GM23248 (cell line): ENCODE results near the gene PKD2. TPM values are rescaled to one million over a fixed set of nuclear protein-coding genes. Genes with fewer than 3 reads are reported as not detected.
A peak's percentile ranks its signal among the peaks of the same experiment; 100 is the strongest.

ENCODE experiments used
- DNase-seq: peaks from one replicate; pipeline ENCODE4 v3.0.0-alpha.2; 2015
- H2AFZ ChIP-seq: fragments of 200-600 bp; sonication (generic); 2 replicates; pipeline ENCODE4 v1.6.1; 2016; ENCODE audit warnings: antibody characterized with exemption
- H3F3A ChIP-seq: fragments of 200-600 bp; sonication (generic); 2 replicates; pipeline ENCODE4 v1.6.1; 2016; ENCODE audit warnings: mild to moderate bottlenecking, antibody characterized with exemption, mixed run types; ENCODE audit not compliant: insufficient read depth
- H3K27ac ChIP-seq: fragments of 200-600 bp; sonication (generic); 2 replicates; pipeline ENCODE4 v1.5.1; 2016; ENCODE audit warnings: mild to moderate bottlenecking
- H3K27me3 ChIP-seq: fragments of 200-600 bp; sonication (generic); replicated peaks from 2 replicates; pipeline ENCODE4 v1.6.1; 2016; ENCODE audit warnings: mild to moderate bottlenecking; ENCODE audit not compliant: insufficient read depth
- H3K36me3 ChIP-seq: fragments of 200-600 bp; sonication (generic); 2 replicates; pipeline ENCODE4 v1.6.1; 2016; ENCODE audit warnings: low read depth, mild to moderate bottlenecking
- H3K4me1 ChIP-seq: fragments of 200-600 bp; sonication (generic); 2 replicates; pipeline ENCODE4 v1.6.1; 2016; ENCODE audit warnings: mild to moderate bottlenecking; ENCODE audit not compliant: insufficient read depth
- H3K4me2 ChIP-seq: fragments of 200-600 bp; sonication (generic); one replicate; pipeline ENCODE4 v1.6.1; 2016; ENCODE audit warnings: mild to moderate bottlenecking; ENCODE audit not compliant: unreplicated experiment
- H3K4me3 ChIP-seq: fragments of 200-600 bp; sonication (generic); 2 replicates; pipeline ENCODE4 v1.5.1; 2016; ENCODE audit warnings: mild to moderate bottlenecking
- H3K79me2 ChIP-seq: fragments of 200-600 bp; sonication (generic); 2 replicates; pipeline ENCODE4 v1.6.1; 2016; ENCODE audit warnings: mild to moderate bottlenecking; ENCODE audit not compliant: insufficient read depth
- H3K9ac ChIP-seq: fragments of 200-600 bp; sonication (generic); 2 replicates; pipeline ENCODE4 v1.6.1; 2016; ENCODE audit warnings: mild to moderate bottlenecking
- H3K9me2 ChIP-seq: fragments of 200-600 bp; sonication (generic); 2 replicates; pipeline ENCODE4 v1.6.1; 2016; ENCODE audit warnings: mixed run types, mild to moderate bottlenecking, moderate library complexity; ENCODE audit not compliant: insufficient read depth
- H3K9me3 ChIP-seq: fragments of 200-600 bp; sonication (generic); one replicate; pipeline ENCODE4 v1.6.1; 2017; ENCODE audit warnings: low read depth
- H4K20me1 ChIP-seq: fragments of 200-600 bp; sonication (generic); 2 replicates; pipeline ENCODE4 v1.6.0; 2016; ENCODE audit not compliant: insufficient read depth
- EZH2 ChIP-seq: fragments of 200-600 bp; sonication (generic); IDR thresholded peaks from 2 replicates; pipeline ENCODE4 v1.6.1; 2018; ENCODE audit warnings: antibody characterized with exemption, mild to moderate bottlenecking; ENCODE audit not compliant: insufficient read depth, poor library complexity, severe bottlenecking
- EZH2phosphoT487 ChIP-seq: fragments of 200-600 bp; sonication (generic); IDR thresholded peaks from 2 replicates; pipeline ENCODE4 v1.6.1; 2018; ENCODE audit warnings: antibody characterized with exemption, moderate library complexity, mild to moderate bottlenecking, low read depth; ENCODE audit not compliant: insufficient read depth
- WGBS, 2 experiments: methylation state at CpG; one replicate each; pipeline ENCODE4 v1.1.6; 2015 to 2017; ENCODE audit warnings: low lambda C conversion rate in 2 of 2, low coverage in 1 of 2; ENCODE audit errors: missing lambda C conversion rate in 2 of 2; 5-methylcytosine and 5-hydroxymethylcytosine counted together
- in situ Hi-C: fragments of 300-500 bp; cut with MboI; formaldehyde crosslinking; loops from 2 replicates; pipeline ENCODE4 v1.15.0; 2020
- polyA plus RNA-seq: library from polyadenylated mRNA; unstranded; fragments of >200 nt; fragmentation: Nextera tagmentation; extraction: Ambion mirVana; gene quantifications from 2 replicates; pipeline ENCODE4 v1.2.1, GENCODE V29; 2016
- total RNA-seq: library from RNA; depleted of rRNA; stranded (reverse); fragments of >200 nt; shearing (Covaris generic); gene quantifications from 2 replicates; pipeline ENCODE4 v1.2.3, GENCODE V29; 2014

PKD2 gene
- total and polyA plus RNA-seq, 2 experiments from 2014 or later, result 35.0 to 125 TPM

DNA sequence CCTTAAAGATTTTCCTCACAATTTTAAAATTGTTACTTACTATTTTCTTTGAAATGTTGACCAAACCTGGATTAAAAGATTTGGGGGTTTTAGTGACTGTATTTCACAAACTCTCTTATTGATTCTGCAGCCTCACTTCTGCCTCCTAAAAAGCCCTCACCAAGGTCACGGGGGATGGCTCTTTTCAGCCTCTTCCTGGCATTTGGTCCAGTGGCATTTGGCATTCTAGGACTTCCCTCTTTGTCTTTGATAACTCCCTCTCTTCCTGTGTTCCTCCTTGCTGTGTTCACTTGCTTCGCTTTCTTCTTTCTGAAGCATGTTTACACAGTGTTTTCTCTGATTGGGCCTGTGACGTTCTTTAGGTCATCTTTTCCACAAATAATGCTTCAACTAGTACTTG, 21.5 kb downstream of the PKD2 start:
- 96 to 98% methylated on average over 3 of the region's 3 CpGs for WGBS, 2 experiments
- Histone ChIP-seq H3K9ac (no peak overlapping the region), H3K4me2 (peak overlapping the region; percentile 56)

DNA sequence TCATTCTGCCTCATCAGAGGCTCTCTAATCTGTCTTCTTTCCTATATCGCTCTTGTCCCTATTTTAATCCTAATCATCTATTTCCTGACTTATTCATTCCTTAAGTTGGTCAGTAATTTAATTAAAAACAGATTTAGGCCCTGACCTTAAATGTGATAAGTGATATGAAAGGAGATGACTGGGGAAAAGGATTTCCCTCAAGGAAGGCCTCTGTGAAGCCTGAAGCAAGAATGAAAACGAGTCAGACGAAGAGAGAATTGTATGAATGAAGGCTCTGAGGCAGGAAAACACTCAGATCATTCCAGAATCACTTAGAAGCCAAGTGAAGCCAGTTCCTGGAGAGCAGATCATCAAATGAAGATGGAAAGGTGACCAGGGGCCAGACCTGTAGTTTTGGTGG, 22.1 kb downstream of the PKD2 start:
- in situ Hi-C loops, result loop anchor here (25.0 kb wide), 1 partner anchor 483 kb away; the partner anchor contains the start of gene PYURF
- H3F3A ChIP-seq, result peaks cover 32% of the 10 kb centered on the region
- H3K27me3 ChIP-seq, result no peaks in the 10 kb centered on the region
- no peaks in the 10 kb centered on the region for H3K9me2 ChIP-seq
- H3K9ac ChIP-seq, result no peak overlapping the region
- no peaks in the 10 kb centered on the region for H3K9me3 ChIP-seq
- WGBS, 2 experiments, result 69 to 74% methylated on average over 3 of the region's 3 CpGs
- peaks cover 82% of the 10 kb centered on the region for H3K79me2 ChIP-seq
- H3K4me1 ChIP-seq, result peaks cover 29% of the 10 kb centered on the region
- DNase-seq, result peak; percentile 32
- H3K36me3 ChIP-seq, result peaks cover 21% of the 10 kb centered on the region
- H4K20me1 ChIP-seq, result no peaks in the 10 kb centered on the region
- H3K4me3 ChIP-seq, result no peak overlapping the region
- H3K27ac ChIP-seq, result peak overlapping the region; percentile 22; the same call in 1 of the 2 replicates
- no peak overlapping the region for H2AFZ ChIP-seq
- TF ChIP-seq EZH2phosphoT487, result no peak
- no peak for TF ChIP-seq EZH2
- no peak overlapping the region for H3K4me2 ChIP-seq

More for the DNA sequence above, 21.5 kb downstream of the PKD2 start:
- TF ChIP-seq EZH2 (no peak), EZH2phosphoT487 (no peak)
- Histone ChIP-seq H3K9me3 (no peaks in the 10 kb centered on the region), H3K9me2 (no peaks in the 10 kb centered on the region), H3K27ac (peak overlapping the region; percentile 81), H3K4me3 (no peak overlapping the region), H2AFZ (no peak overlapping the region), H3K79me2 (peaks cover 78% of the 10 kb centered on the region), H4K20me1 (no peaks in the 10 kb centered on the region), H3K4me1 (peaks cover 29% of the 10 kb centered on the region), H3K27me3 (no peaks in the 10 kb centered on the region), H3F3A (peaks cover 32% of the 10 kb centered on the region), H3K36me3 (peaks cover 21% of the 10 kb centered on the region)
- in situ Hi-C loops, result loop anchor here (25.0 kb wide), 1 partner anchor 483 kb away; the partner anchor contains the start of gene PYURF
- DNase-seq, result no peak

DNA sequence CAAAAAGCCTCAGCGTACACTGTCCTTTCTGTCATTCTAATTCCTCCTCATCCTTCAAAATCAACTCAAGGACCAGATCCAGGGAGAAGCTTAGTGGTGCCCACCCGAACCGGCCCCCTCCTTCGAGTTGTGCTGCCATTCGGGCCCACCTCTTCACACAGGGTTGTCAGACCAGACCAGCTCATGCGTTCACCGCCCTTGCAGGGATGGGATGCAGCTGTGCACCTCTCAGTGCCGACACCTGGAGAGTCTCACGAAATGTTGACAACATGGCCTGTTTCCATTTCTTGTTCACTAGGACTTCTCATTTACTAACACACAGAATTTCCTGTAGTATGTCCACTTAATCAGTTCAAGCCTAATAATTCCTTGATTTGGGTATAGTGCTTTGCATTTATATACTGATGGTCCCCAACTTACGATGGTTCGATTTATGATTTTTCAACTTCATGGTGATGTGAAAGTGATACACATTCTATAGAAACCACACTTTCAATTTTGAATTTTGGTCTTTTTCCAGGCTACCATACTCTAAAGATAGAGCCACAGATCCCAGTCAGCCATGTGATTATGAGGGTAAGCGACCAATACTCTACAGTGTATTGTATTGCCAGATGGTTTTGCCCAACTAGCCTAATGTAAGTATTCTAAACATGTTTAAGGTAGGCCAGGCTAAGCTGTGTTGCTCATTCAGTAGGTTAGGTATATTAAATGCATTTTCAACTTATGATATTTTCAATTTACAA, 23.3 kb downstream of the PKD2 start:
- DNase-seq, result no peak
- in situ Hi-C loops, result loop anchor here (25.0 kb wide), 1 partner anchor 482 kb away; the partner anchor contains the start of gene PYURF
- no peaks in the 10 kb centered on the region for H3K27me3 ChIP-seq
- H3K9me3 ChIP-seq, result no peaks in the 10 kb centered on the region
- H3K4me1 ChIP-seq, result peaks cover 29% of the 10 kb centered on the region
- H3K9me2 ChIP-seq, result no peaks in the 10 kb centered on the region
- TF ChIP-seq EZH2 (no peak), EZH2phosphoT487 (no peak)
- no peak overlapping the region for H3K4me2 ChIP-seq
- peaks cover 70% of the 10 kb centered on the region for H3K79me2 ChIP-seq
- no peak overlapping the region for H3K27ac ChIP-seq
- no peak overlapping the region for H2AFZ ChIP-seq
- no peak overlapping the region for H3K4me3 ChIP-seq
- WGBS, 2 experiments, result 82 to 84% methylated on average over 12 of the region's 12 CpGs
- no peaks in the 10 kb centered on the region for H4K20me1 ChIP-seq
- H3F3A ChIP-seq, result peaks cover 32% of the 10 kb centered on the region
- no peak overlapping the region for H3K9ac ChIP-seq
- peaks cover 19% of the 10 kb centered on the region for H3K36me3 ChIP-seq

DNA sequence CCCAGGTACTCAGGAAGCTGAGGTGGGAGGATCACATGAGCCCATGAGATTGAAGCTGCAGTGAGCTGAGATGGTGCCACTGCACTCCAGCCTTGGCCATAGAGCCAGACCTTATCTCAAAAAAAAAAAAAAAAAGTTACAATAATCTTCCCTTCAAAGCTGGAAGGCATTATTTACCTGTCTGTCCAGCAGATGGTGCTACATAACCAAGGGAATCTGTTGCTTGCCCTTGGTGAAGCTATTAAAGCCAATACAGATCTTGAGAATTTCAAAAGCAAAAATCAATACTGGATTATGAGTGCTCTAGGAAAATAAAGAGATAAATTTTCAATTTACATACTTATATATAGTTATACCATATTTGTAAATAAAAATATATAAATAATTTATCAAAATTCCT, 25.9 kb downstream of the PKD2 start:
- DNase-seq, result peak; percentile 72
- Histone ChIP-seq H3K27me3 (no peaks in the 10 kb centered on the region), H3K27ac (no peak overlapping the region), H3K9me3 (no peaks in the 10 kb centered on the region), H3K4me1 (peaks cover 18% of the 10 kb centered on the region), H4K20me1 (no peaks in the 10 kb centered on the region), H3K36me3 (peaks cover 31% of the 10 kb centered on the region), H2AFZ (no peak overlapping the region), H3K4me2 (no peak overlapping the region), H3F3A (peaks cover 17% of the 10 kb centered on the region), H3K9ac (no peak overlapping the region), H3K9me2 (no peaks in the 10 kb centered on the region), H3K79me2 (peaks cover 52% of the 10 kb centered on the region), H3K4me3 (no peak overlapping the region)
- in situ Hi-C loops, result loop anchor here (25.0 kb wide), 1 partner anchor 479 kb away; the partner anchor contains the start of gene PYURF
- TF ChIP-seq EZH2phosphoT487, result no peak
- TF ChIP-seq EZH2, result no peak
